MM.1S (cell line): Measurements from ENCODE around the gene HPSE2.

Experiments
- DNase-seq: peaks from one replicate; pipeline ENCODE4 v3.0.0-alpha.2; 2015
- H2AFZ ChIP-seq: fragments of 300-600 bp; sonication (generic); 2 replicates; pipeline ENCODE4 v1.6.0; 2016; ENCODE audit warnings: antibody characterized with exemption, low read length
- H3F3A ChIP-seq: fragments of 300-600 bp; sonication (generic); 2 replicates; pipeline ENCODE4 v1.6.1; 2016; ENCODE audit warnings: mild to moderate bottlenecking, antibody characterized with exemption, low read length, moderate library complexity, mixed read lengths; ENCODE audit not compliant: insufficient read depth
- H3K27ac ChIP-seq: fragments of 300-600 bp; sonication (generic); 2 replicates; pipeline ENCODE4 v1.5.1; 2016; ENCODE audit warnings: mild to moderate bottlenecking, low read length
- H3K27me3 ChIP-seq: fragments of 300-600 bp; sonication (generic); replicated peaks from 2 replicates; pipeline ENCODE4 v1.6.0; 2016; ENCODE audit warnings: low read length; ENCODE audit not compliant: insufficient read depth
- H3K36me3 ChIP-seq: fragments of 300-600 bp; sonication (generic); replicated peaks from 2 replicates; pipeline ENCODE4 v1.6.1; 2016; ENCODE audit warnings: mild to moderate bottlenecking, low read length, mixed read lengths; ENCODE audit not compliant: insufficient read depth
- H3K4me1 ChIP-seq: fragments of 300-600 bp; sonication (generic); 2 replicates; pipeline ENCODE4 v1.6.1; 2016; ENCODE audit warnings: low read length, mixed read lengths
- H3K4me2 ChIP-seq: fragments of 300-600 bp; sonication (generic); 2 replicates; pipeline ENCODE4 v1.6.0; 2016; ENCODE audit warnings: low read depth, low read length
- H3K4me3 ChIP-seq: fragments of 300-600 bp; sonication (generic); 2 replicates; pipeline ENCODE4 v1.5.1; 2016; ENCODE audit warnings: low read length, mixed read lengths
- H3K79me2 ChIP-seq: fragments of 300-600 bp; sonication (generic); 2 replicates; pipeline ENCODE4 v1.6.1; 2016; ENCODE audit warnings: mixed run types, low read length, mixed read lengths
- H3K9ac ChIP-seq: fragments of 300-600 bp; sonication (generic); 2 replicates; pipeline ENCODE4 v1.6.1; 2016; ENCODE audit warnings: low read length, mixed read lengths
- H3K9me2 ChIP-seq: fragments of 300-600 bp; sonication (generic); replicated peaks from 2 replicates; pipeline ENCODE4 v1.6.1; 2016; ENCODE audit warnings: mild to moderate bottlenecking, low read length, mixed read lengths; ENCODE audit not compliant: insufficient read depth
- H3K9me3 ChIP-seq: fragments of 300-600 bp; sonication (generic); replicated peaks from 2 replicates; pipeline ENCODE4 v1.6.1; 2016; ENCODE audit warnings: mild to moderate bottlenecking, low read length, mixed read lengths; ENCODE audit not compliant: insufficient read depth
- H4K20me1 ChIP-seq: fragments of 300-600 bp; sonication (generic); 2 replicates; pipeline ENCODE4 v1.6.1; 2016; ENCODE audit warnings: mild to moderate bottlenecking, low read length, moderate library complexity, mixed read lengths; ENCODE audit not compliant: insufficient read depth
- CTCF ChIP-seq: fragments of 300-600 bp; sonication (generic); IDR thresholded peaks from 2 replicates; pipeline ENCODE4 v1.5.1; 2016; ENCODE audit warnings: antibody characterized with exemption, low read length, mixed read lengths
- EZH2 ChIP-seq: fragments of 300-600 bp; sonication (generic); optimal IDR thresholded peaks from 2 replicates; pipeline ENCODE3; 2017; ENCODE audit warnings: low read depth, mild to moderate bottlenecking, antibody characterized with exemption, low read length, mixed read lengths
- EZH2phosphoT487 ChIP-seq: fragments of 300-600 bp; sonication (generic); IDR thresholded peaks from 2 replicates; pipeline ENCODE4 v1.6.1; 2018; ENCODE audit warnings: antibody characterized with exemption, low read length

Gene HPSE2

DNA sequence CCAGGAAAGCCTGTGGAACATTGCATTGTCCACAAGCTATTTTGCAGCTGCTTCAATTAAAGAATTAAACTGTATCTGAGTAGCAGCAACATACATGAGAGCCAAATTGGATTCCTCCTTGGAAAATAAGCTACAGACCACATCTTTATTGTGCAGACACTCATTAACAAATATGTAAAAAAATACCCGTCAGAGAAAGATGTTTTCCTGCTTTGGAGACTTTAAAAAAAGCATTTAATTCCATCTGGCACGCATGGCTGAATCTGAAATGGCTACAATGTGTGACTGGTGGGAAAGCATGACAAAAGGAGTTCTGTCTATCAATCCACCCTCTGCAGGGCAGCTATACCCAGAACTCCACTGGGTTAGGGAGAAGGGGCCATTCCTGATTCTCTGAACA is 715.8 kb downstream of the HPSE2 start:
- no peak for TF ChIP-seq EZH2
- no peak for TF ChIP-seq CTCF
- no peak for TF ChIP-seq EZH2phosphoT487
- H3F3A ChIP-seq = no peaks in the 10 kb centered on the region
- no peaks in the 10 kb centered on the region for H3K27me3 ChIP-seq
- no peak overlapping the region for H3K4me2 ChIP-seq
- no peak overlapping the region for H3K9ac ChIP-seq
- no peak overlapping the region for H2AFZ ChIP-seq
- H3K9me2 ChIP-seq = no peaks in the 10 kb centered on the region
- H3K27ac ChIP-seq = no peak overlapping the region
- DNase-seq = no peak
- no peaks in the 10 kb centered on the region for H3K36me3 ChIP-seq
- no peaks in the 10 kb centered on the region for H4K20me1 ChIP-seq
- no peak overlapping the region for H3K4me3 ChIP-seq
- H3K4me1 ChIP-seq = no peaks in the 10 kb centered on the region
- no peaks in the 10 kb centered on the region for H3K9me3 ChIP-seq
- no peaks in the 10 kb centered on the region for H3K79me2 ChIP-seq

DNA sequence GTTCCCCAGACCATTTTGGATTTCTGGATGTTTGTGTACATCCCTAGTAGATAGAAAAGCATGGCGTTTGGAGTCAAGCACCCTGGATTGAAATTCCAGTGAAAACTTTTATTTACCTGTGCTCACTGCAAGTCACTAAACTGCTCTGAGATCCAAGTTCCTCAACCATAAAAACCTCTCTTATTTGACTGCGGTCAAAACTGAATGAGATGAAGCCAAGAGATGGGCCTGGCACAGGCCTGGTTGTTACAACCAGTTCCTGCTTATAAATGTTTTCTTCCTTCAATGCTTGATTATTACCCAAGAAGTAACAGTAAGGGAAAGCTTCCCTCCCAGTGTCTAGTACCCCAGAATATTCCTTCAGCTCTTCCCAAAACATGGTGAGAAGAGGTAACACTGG is 718.0 kb downstream of the HPSE2 start:
- Histone ChIP-seq H3K79me2 (no peaks in the 10 kb centered on the region), H3F3A (no peaks in the 10 kb centered on the region)

GRCh38 chr10:98516352-98516751 is 719.3 kb downstream of the HPSE2 start:
- no peak overlapping the region for H3K4me2 ChIP-seq
- H3K9me2 ChIP-seq = no peaks in the 10 kb centered on the region
- no peaks in the 10 kb centered on the region for H3F3A ChIP-seq
- H3K27ac ChIP-seq = no peak overlapping the region
- TF ChIP-seq CTCF (no peak), EZH2 (no peak), EZH2phosphoT487 (no peak)
- no peaks in the 10 kb centered on the region for H3K9me3 ChIP-seq
- H3K27me3 ChIP-seq = no peaks in the 10 kb centered on the region
- no peaks in the 10 kb centered on the region for H3K79me2 ChIP-seq
- DNase-seq = no peak
- no peaks in the 10 kb centered on the region for H3K36me3 ChIP-seq
- no peaks in the 10 kb centered on the region for H4K20me1 ChIP-seq
- H2AFZ ChIP-seq = no peak overlapping the region
- no peaks in the 10 kb centered on the region for H3K4me1 ChIP-seq
- no peak overlapping the region for H3K9ac ChIP-seq
- H3K4me3 ChIP-seq = no peak overlapping the region

More for the DNA sequence above, 718.0 kb downstream of the HPSE2 start:
- no peak for DNase-seq
- H3K4me1 ChIP-seq = no peaks in the 10 kb centered on the region
- H3K9ac ChIP-seq = no peak overlapping the region
- no peak overlapping the region for H3K27ac ChIP-seq
- H3K4me3 ChIP-seq = no peak overlapping the region
- TF ChIP-seq EZH2phosphoT487 = no peak
- no peak for TF ChIP-seq CTCF
- no peak for TF ChIP-seq EZH2
- H4K20me1 ChIP-seq = no peaks in the 10 kb centered on the region
- no peaks in the 10 kb centered on the region for H3K9me2 ChIP-seq
- H2AFZ ChIP-seq = no peak overlapping the region
- no peak overlapping the region for H3K4me2 ChIP-seq
- no peaks in the 10 kb centered on the region for H3K27me3 ChIP-seq
- H3K9me3 ChIP-seq = no peaks in the 10 kb centered on the region
- no peaks in the 10 kb centered on the region for H3K36me3 ChIP-seq
